ENCODE data around the gene LAMP2.
"Not testable (repeated sequence)": the region's sequence is repeated elsewhere in the genome, so short reads cannot be mapped to it uniquely, and the experiment has no call there.

LAMP2 gene

GRCh38 chrX:120468825-120469525 lies at the start of gene LAMP2:
TSS of gene LAMP2 (minus strand) at chrX:120469296. CDS start at chrX:120469169, 127 bp downstream.
- peak; percentile 64 to 68 for DNase-seq

GRCh38 chrX:120517936-120518335 lies 48.8 kb upstream of the LAMP2 start:
- no peak for DNase-seq

GRCh38 chrX:120514236-120514635 lies 45.1 kb upstream of the LAMP2 start:
- no peak for DNase-seq

- DNase-seq = no peak
These were observed 43.5 kb upstream of the LAMP2 start for GRCh38 chrX:120512627-120513026.

GRCh38 chrX:120512222-120512621 lies 43.1 kb upstream of the LAMP2 start:
- no peak for DNase-seq

- DNase-seq = no peak
These were observed 35.5 kb upstream of the LAMP2 start for GRCh38 chrX:120504569-120504968.

- no peak for DNase-seq
These were observed 30.4 kb upstream of the LAMP2 start for GRCh38 chrX:120499301-120500072.

GRCh38 chrX:120490119-120490518 lies 21.0 kb upstream of the LAMP2 start:
- not testable (repeated sequence) for DNase-seq

GRCh38 chrX:120486786-120487185 lies 17.7 kb upstream of the LAMP2 start:
- no peak for DNase-seq

- peak; percentile 30 to 33 for DNase-seq
These were observed 16.8 kb upstream of the LAMP2 start for GRCh38 chrX:120485638-120486520.

- no peak for DNase-seq
These were observed 16.2 kb upstream of the LAMP2 start for GRCh38 chrX:120485315-120485637.

GRCh38 chrX:120477453-120477852 lies 8.4 kb upstream of the LAMP2 start:
- no peak for DNase-seq

- no peak for DNase-seq
These were observed 7.6 kb upstream of the LAMP2 start for GRCh38 chrX:120476714-120477113.

- DNase-seq = not testable (repeated sequence)
These were observed 6.4 kb upstream of the LAMP2 start for GRCh38 chrX:120475447-120475846.

- no peak for DNase-seq
These were observed 5.0 kb upstream of the LAMP2 start for GRCh38 chrX:120474085-120474484.

GRCh38 chrX:120469657-120470056 lies 561 bp upstream of the LAMP2 start:
- DNase-seq = not testable (repeated sequence)

- DNase-seq = no peak
These were observed 644 bp downstream of the LAMP2 start for GRCh38 chrX:120468479-120468824.

- DNase-seq = no peak
These were observed 1.0 kb downstream of the LAMP2 start for GRCh38 chrX:120468071-120468470.

- DNase-seq = no peak
These were observed 4.7 kb downstream of the LAMP2 start for GRCh38 chrX:120464411-120464810.

GRCh38 chrX:120463241-120463640 lies 5.9 kb downstream of the LAMP2 start:
- DNase-seq = no peak

- no peak for DNase-seq
These were observed 6.7 kb downstream of the LAMP2 start for GRCh38 chrX:120462370-120462769.

- no peak for DNase-seq
These were observed 9.8 kb downstream of the LAMP2 start for GRCh38 chrX:120459309-120459708.

GRCh38 chrX:120457766-120458180 lies 11.3 kb downstream of the LAMP2 start:
- DNase-seq = no peak

GRCh38 chrX:120456973-120457372 lies 12.1 kb downstream of the LAMP2 start:
- no peak for DNase-seq

All from stimulated activated CD4-positive, alpha-beta T cell treated with anti-CD3 and anti-CD28 coated beads, Interleukin-2, amount 100 ng/mL, for 48 hours (primary cell).